Body of pancreas (tissue), 4 donors: Measurements from ENCODE around the gene DRC1.

Source experiments
- POLR2A ChIP-seq, 3 donors: fragments of 450-650 bp; IDR thresholded peaks; one replicate each; pipeline ENCODE4 v1.6.1; 2016; ENCODE audit warnings: antibody characterized with exemption in 3 of 3, mild to moderate bottlenecking in 2 of 3
- TF ChIP-seq, protein P1 (sequence below), 7 experiments: fragments of 450-650 bp in 4 of 7; fragments of 200-600 bp in 3 of 7; sonication (generic) in 3 of 7; IDR thresholded peaks; one replicate each; pipeline ENCODE4 v1.5.1; 2016 to 2019; ENCODE audit warnings: antibody characterized with exemption in 7 of 7

DNA sequence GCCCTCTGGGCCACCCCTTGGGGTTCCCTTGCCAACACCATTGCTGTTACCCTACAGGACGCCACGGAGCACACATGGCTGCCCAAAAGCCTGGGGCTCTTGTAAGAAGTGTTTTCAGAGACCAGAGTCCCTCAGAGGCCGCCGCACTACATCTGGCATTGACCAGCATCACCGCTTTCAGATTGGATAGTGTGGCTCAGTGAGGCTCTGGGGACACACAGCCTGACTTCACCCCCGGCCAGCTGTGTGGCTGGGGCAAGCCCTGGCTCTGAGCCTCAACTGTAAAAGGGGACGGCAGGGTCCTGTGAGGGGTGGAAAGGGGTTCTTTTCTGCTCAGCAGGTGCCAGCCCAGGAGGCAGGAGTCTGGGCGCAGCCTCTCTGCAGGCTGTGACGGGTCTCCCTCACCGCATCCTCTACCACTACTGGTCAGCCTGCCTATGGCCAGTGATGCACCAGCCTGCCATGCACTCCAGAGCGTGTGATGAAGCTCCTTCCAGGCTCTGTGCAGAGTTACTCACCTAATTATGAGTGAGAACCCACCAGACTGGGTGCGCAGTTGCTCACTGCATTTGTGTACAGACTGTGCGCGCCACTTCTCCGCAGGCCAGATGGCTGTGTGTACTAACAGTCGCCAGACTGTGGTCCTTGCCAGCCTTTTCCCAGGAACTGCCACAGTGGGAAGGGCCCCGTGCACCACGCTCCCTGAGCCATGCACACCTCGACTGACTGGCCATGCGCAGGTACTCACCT, 86.9 kb downstream of the DRC1 start:
- TF ChIP-seq, protein P1, sequence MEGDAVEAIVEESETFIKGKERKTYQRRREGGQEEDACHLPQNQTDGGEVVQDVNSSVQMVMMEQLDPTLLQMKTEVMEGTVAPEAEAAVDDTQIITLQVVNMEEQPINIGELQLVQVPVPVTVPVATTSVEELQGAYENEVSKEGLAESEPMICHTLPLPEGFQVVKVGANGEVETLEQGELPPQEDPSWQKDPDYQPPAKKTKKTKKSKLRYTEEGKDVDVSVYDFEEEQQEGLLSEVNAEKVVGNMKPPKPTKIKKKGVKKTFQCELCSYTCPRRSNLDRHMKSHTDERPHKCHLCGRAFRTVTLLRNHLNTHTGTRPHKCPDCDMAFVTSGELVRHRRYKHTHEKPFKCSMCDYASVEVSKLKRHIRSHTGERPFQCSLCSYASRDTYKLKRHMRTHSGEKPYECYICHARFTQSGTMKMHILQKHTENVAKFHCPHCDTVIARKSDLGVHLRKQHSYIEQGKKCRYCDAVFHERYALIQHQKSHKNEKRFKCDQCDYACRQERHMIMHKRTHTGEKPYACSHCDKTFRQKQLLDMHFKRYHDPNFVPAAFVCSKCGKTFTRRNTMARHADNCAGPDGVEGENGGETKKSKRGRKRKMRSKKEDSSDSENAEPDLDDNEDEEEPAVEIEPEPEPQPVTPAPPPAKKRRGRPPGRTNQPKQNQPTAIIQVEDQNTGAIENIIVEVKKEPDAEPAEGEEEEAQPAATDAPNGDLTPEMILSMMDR (IDR thresholded peaks at IDR 0.05), result no peak
- TF ChIP-seq POLR2A (IDR thresholded peaks at IDR 0.05), result no peak
